ENCODE data around the gene DMAC2. TPM values are rescaled to one million over a fixed set of nuclear protein-coding genes. Genes with fewer than 3 reads are reported as not detected.

Gene DMAC2
- total RNA-seq, 1 experiment from 2014 or later, result 77.6 TPM

- H3K9me3 Mint-ChIP-seq, result no peaks in the 10 kb centered on the region
- H3K4me1 Mint-ChIP-seq, result peaks cover 22% of the 10 kb centered on the region
- ATAC-seq (no peak), DNase-seq (ENCODE audit: low spot score) (no peak)
- CTCF ChIA-PET, result no interaction called here
- H3K4me3 Mint-ChIP-seq, result peak overlapping the region; percentile 100
- TF ChIP-seq MAX (CRISPR knock-in tag; IDR thresholded peaks at IDR 0.05), result no peak
- no peak for TF ChIP-seq RELA (CRISPR knock-in tag; IDR thresholded peaks at IDR 0.05; ENCODE audit: borderline replicate concordance)
- TF ChIP-seq ZNF532 (CRISPR knock-in tag; IDR thresholded peaks at IDR 0.05; ENCODE audit: borderline replicate concordance), result no peak
- no peak for TF ChIP-seq ZNF219 (CRISPR knock-in tag; IDR thresholded peaks at IDR 0.05; ENCODE audit: borderline replicate concordance)
- no peak for TF ChIP-seq ATF1 (CRISPR knock-in tag; IDR thresholded peaks at IDR 0.05)
- no peak for TF ChIP-seq IRF1 (CRISPR knock-in tag; IDR thresholded peaks at IDR 0.05)
- TF ChIP-seq CBFB (CRISPR knock-in tag; IDR thresholded peaks at IDR 0.05; ENCODE audit: low read depth), result no peak
- no peak for TF ChIP-seq NFE2L1 (CRISPR knock-in tag; IDR thresholded peaks at IDR 0.05)
- H3K27ac Mint-ChIP-seq, result peak overlapping the region; percentile 48
- no peaks in the 10 kb centered on the region for H3K27me3 Mint-ChIP-seq (ENCODE audit: low read depth)
- peaks cover 12% of the 10 kb centered on the region for H3K36me3 Mint-ChIP-seq
- POLR2A ChIA-PET, result no interaction called here
Observed at GRCh38 chr19:41395355-41395754, 44.4 kb downstream of the DMAC2 start.

- no peak for DNase-seq (ENCODE audit: low spot score)
- Mint-ChIP-seq H3K4me1 (peaks cover 10% of the 10 kb centered on the region), H3K27ac (no peak overlapping the region), H3K36me3 (peaks cover 18% of the 10 kb centered on the region), H3K4me3 (no peak overlapping the region), H3K9me3 (no peaks in the 10 kb centered on the region), H3K27me3 (ENCODE audit: low read depth) (no peaks in the 10 kb centered on the region)
- ATAC-seq, result no peak
- POLR2A ChIA-PET, result no interaction called here
- CTCF ChIA-PET, result interaction anchor here (0.5 to 1.3 kb wide), 2 partner anchors 14 to 67 kb away, joined by 3 read pairs; no protein-coding TSS in a partner anchor
- TF ChIP-seq ZNF317 (CRISPR knock-in tag; IDR thresholded peaks at IDR 0.05; ENCODE audit: borderline replicate concordance, low read depth), result no peak
Observed at GRCh38 chr19:41392775-41393174, 46.9 kb downstream of the DMAC2 start.

GRCh38 chr19:41391618-41392017 is 48.1 kb downstream of the DMAC2 start:
- ATAC-seq, result no peak

GRCh38 chr19:41386442-41386841 is 53.3 kb downstream of the DMAC2 start:
- ATAC-seq (no peak), DNase-seq (ENCODE audit: low spot score) (no peak)
- CTCF ChIA-PET, result no interaction called here
- POLR2A ChIA-PET, result interaction anchor here (1.0 kb wide), 1 partner anchor 53 kb away, joined by 4 read pairs; the partner anchor contains the start of gene DMAC2
- Mint-ChIP-seq H3K36me3 (peaks cover 18% of the 10 kb centered on the region), H3K4me1 (no peaks in the 10 kb centered on the region), H3K27me3 (ENCODE audit: low read depth) (no peaks in the 10 kb centered on the region), H3K27ac (no peak overlapping the region), H3K9me3 (no peaks in the 10 kb centered on the region), H3K4me3 (no peak overlapping the region)
- TF ChIP-seq CDX4 (CRISPR knock-in tag; IDR thresholded peaks at IDR 0.05; ENCODE audit: borderline replicate concordance), result no peak

More at GRCh38 chr19:41391618-41392017, 48.1 kb downstream of the DMAC2 start:
- no peak overlapping the region for H3K27ac Mint-ChIP-seq
- CTCF ChIA-PET, result no interaction called here
- H3K36me3 Mint-ChIP-seq, result peaks cover 18% of the 10 kb centered on the region
- H3K9me3 Mint-ChIP-seq, result no peaks in the 10 kb centered on the region
- no peak for DNase-seq (ENCODE audit: low spot score)
- H3K27me3 Mint-ChIP-seq (ENCODE audit: low read depth), result no peaks in the 10 kb centered on the region
- H3K4me3 Mint-ChIP-seq, result no peak overlapping the region
- POLR2A ChIA-PET, result no interaction called here
- H3K4me1 Mint-ChIP-seq, result peaks cover 6% of the 10 kb centered on the region
- TF ChIP-seq E2F1 (CRISPR knock-in tag; IDR thresholded peaks at IDR 0.05) (no peak), ETV6 (CRISPR knock-in tag; IDR thresholded peaks at IDR 0.05) (no peak), SOX15 (CRISPR knock-in tag; IDR thresholded peaks at IDR 0.05) (no peak), TCF7 (CRISPR knock-in tag; IDR thresholded peaks at IDR 0.05; ENCODE audit: low read depth) (no peak)
